Ishikawa (cell line): Measurements from ENCODE around the gene ENHO.

ENCODE experiments used
- EP300 ChIP-seq: IDR thresholded peaks from 2 replicates; pipeline ENCODE4 v1.6.1; 2012; ENCODE audit warnings: borderline replicate concordance
- RAD21 ChIP-seq: IDR thresholded peaks from 2 replicates; pipeline ENCODE4 v1.6.1; 2012; ENCODE audit warnings: low read depth
- TEAD4 ChIP-seq: IDR thresholded peaks from 2 replicates; pipeline ENCODE4 v1.6.1; 2012
- YY1 ChIP-seq: IDR thresholded peaks from 2 replicates; pipeline ENCODE4 v1.6.1; 2012; ENCODE audit warnings: low read depth

- TF ChIP-seq YY1, result no peak
- no peak for TF ChIP-seq TEAD4
- TF ChIP-seq RAD21, result no peak
- no peak for TF ChIP-seq EP300
These were observed 37.9 kb upstream of the ENHO start for GRCh38 chr9:34560599-34561214.
